NCI-H187 treated with DMSO at 0.1 percent for 48 hours (cell line): ENCODE measurements around the gene ZNF653.
A peak's percentile ranks its signal among the peaks of the same experiment; 100 is the strongest.
"Not testable (repeated sequence)": the region's sequence is repeated elsewhere in the genome, so short reads cannot be mapped to it uniquely, and the experiment has no call there.

Source experiments
- DNase-seq: peaks from one replicate; lab custom pipeline; 2025; lab: John Stamatoyannopoulos, UW

Gene ZNF653

DNA sequence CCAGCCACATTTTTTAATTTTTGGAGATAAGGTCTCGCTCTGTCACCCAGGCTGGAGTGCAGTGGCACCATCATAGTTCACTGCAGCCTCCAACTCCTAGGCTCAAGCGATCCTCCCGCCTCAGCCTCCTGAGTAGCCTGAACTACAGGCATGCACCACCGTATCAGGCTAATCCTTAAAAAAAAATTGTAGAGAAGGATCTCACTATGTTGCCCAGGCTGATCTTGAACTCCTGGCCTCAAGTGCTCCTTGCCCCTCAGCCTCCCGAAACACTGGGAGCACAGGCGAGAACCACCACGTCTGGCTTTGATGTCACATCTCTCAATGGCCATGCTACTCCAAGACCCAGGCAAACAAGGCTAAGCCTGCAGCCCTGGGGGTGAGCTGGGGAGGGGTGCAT lies 49.0 kb downstream of the ZNF653 start:
- no peak for DNase-seq

- not testable (repeated sequence) for DNase-seq
Observed at GRCh38 chr19:11455233-11455554, 50.4 kb downstream of the ZNF653 start.

GRCh38 chr19:11453468-11454341 lies 51.9 kb downstream of the ZNF653 start:
- no peak for DNase-seq

DNA sequence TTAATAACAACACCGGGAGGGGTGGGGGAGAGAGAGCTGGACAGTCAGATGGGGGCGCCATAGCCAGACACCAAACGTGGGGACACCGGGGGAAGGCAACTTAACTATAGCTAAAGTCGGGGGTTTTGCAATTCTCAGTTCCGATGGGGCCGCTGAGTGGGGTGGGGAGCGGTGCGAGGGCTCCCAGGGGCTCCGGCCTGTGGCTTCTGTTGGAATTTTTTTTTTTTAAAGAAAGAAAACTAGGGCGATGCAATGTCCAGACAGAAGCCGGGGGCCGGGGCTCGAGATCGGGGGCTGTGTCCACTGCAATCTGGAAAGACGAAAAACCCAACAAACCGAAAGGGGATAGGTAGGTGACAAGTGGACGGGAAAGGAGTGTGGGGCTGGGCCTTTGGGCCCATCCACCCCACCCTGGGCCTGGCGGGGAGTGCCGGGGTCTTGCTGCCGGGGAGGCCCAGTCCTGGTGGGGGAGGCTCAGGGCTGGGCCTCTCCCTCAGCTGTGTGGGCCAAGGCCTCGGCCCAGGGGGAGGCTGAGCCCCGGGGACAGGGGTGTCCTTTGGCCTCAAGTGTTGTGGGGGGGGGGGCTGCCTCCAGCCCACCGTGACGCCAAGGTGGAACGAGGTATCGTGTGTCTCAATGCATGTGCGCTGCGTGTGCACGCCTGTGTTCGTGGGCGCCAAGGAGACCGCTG lies 52.9 kb downstream of the ZNF653 start:
- no peak for DNase-seq

- no peak for DNase-seq
Observed at GRCh38 chr19:11451871-11452619, 53.6 kb downstream of the ZNF653 start.

DNA sequence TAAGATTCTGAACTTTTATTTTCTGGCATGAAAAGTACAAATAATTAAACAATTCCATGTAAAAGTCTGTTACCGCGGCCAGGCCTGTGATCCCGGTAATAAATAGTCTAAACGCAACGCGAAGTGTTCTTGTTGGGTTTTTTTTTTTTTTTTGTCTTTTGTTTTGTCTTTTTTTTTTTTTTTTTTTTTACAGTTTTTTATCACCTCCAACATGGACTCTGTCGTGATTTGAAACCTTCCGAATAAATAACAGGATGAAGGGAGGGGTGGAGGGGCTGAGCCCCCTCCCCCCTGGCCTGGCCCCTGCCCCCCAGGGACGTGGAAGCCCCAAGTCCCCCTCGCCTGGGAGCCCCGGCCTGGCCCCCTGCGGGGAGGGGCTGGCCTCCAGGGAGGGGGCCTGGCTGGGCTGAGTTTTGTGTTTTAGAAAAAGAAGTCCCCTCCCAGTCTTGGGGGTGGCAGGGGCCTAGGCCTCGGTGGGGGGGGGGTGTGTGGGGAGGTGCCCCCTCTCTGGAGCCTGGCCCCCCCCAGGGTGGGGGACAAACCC lies 54.2 kb downstream of the ZNF653 start:
- no peak for DNase-seq

DNA sequence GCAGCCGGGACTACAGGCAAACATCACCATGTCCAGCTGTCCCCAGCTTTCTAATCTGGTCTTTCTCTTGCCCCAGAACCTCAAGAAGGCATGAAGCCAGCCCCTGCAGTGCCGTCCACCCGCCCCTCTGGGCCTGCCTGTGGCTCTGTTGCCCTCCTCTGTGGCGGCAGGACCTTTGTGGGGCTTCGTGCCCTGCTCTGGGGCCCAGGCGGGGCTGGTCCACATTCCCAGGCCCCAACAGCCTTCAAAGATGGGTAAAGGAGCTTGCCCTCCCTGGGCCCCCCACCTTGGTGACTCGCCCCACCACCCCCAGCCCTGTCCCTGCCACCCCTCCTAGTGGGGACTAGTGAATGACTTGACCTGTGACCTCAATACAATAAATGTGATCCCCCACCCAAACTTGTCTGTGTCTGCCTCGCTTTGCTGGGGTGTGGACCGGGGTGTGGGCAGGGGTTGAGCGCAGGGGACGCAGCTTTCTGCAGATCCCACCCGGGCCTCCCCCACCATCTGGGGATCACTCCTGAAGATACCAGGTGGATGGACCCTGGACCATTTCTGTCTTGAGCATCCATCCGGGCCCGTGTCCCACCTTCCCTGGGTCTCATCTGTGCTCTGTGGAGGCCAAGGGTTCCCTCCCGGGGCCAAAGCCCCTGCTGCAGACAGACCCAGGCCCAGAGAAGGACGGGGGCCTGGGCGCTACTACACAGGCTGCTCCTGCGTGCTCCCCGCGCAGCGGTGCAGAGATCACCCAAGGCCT lies 54.9 kb downstream of the ZNF653 start:
- no peak for DNase-seq

DNA sequence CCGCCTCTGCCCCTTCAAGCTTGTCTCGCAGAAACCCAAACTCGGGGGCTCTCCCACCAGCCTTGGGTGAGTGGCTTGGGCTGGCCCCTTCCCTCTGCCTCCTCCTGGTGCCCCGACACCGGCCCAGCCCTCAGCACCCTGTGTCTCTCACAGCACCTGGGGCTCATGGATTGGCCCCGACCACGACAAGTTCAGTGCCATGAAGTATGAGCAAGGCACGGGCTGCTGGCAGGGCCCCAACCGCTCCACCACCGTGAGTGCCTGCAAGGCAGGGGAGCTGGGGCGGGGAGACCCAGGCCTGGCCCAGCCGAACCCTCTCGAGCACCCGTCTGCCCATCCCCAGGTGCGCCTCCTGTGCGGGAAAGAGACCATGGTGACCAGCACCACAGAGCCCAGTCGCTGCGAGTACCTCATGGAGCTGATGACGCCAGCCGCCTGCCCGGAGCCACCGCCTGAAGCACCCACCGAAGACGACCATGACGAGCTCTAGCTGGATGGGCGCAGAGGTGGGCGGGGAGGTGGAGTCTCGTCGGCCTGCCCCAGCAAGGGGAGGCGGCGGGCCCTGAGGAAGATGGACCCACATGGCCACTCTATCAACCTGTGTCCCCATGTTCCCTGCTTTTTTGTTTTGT lies 56.6 kb downstream of the ZNF653 start:
- DNase-seq: no peak

- DNase-seq: no peak
Observed at GRCh38 chr19:11448410-11448809, 57.2 kb downstream of the ZNF653 start.

DNA sequence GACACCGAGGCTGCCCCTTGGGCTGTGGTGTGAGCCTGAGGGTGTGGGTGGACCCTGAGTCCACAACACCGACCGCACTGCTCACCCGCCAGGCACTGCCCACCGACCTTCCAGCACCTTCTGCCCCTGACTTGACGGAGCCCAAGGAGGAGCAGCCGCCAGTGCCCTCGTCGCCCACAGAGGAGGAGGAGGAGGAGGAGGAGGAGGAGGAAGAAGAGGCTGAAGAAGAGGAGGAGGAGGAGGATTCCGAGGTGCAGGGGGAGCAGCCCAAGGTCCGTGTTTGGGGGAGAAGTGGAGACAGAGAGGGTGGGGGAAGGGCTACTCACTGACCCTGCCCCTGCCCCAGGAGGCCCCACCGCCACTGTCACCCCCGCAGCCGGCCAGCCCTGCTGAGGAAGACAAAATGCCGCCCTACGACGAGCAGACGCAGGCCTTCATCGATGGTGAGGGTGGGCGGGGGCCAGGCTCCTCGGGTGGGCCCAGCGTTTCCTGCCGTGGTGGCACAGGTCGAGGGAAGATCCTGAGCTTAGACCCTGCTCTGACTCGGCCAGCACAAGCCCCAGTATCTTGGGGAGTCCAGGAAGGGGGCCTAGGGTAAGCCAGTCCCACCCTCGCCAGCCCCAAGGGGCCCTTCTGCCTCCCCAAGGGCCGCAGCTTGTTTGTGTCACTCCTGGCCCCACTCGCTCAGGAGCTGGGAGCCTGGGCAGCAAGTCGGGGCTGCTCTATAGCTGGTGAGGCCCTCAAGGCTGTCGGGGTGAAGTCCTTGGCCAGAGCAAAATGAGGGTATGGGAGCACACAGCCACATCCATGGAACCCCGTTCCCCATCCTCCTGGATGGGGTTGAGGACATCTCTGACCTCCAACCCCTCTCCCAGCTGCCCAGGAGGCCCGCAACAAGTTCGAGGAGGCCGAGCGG lies 58.0 kb downstream of the ZNF653 start:
- DNase-seq: no peak

DNA sequence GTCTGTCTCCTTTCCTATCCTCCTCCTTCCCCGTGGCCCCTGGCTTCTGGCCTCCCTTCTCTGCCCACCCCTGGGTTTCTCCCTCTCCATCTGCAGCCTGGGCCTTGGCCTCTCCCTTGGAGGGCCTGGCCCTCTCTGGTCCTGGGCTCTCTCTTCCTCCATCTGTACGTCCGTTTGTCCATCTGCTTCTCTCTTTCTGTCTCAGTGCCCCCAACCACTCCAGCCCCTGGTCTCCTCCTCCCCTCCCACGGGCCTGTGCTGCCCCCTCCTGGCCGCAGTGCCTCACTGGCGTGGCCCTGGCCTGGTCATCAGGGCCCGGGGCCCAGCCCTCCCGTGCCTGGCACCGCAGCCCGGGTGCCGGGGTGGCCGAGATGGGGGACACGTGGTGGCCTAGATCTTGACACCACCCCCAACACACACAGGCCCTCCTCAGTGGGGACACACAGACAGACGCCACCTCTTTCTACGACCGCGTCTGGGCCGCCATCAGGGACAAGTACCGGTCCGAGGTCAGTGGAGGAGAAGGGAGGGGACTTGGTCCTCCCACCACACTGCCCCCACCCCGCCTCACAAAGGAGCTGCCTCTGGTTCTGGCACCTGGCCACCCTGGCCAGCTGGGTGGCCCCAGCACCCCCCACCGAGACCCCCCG lies 58.9 kb downstream of the ZNF653 start:
- DNase-seq: no peak

DNA sequence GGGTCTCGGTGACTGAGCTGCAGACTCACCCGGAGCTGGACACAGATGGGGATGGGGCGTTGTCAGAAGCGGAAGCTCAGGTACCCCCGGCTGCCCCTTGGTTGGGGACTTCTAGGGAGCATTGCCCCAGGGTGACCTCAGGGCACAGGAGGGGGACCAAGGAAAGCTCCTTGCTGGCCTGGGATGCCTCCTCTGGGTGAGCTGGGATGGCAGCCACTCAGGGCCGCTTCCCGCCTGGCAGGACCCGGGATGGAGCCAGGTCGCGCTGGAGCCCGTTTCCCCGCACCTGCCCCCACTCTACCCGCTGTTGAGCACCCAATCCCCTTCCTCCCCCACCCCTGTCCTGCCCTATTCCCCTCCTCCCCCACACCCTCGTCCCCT lies 59.4 kb downstream of the ZNF653 start:
- no peak for DNase-seq

DNA sequence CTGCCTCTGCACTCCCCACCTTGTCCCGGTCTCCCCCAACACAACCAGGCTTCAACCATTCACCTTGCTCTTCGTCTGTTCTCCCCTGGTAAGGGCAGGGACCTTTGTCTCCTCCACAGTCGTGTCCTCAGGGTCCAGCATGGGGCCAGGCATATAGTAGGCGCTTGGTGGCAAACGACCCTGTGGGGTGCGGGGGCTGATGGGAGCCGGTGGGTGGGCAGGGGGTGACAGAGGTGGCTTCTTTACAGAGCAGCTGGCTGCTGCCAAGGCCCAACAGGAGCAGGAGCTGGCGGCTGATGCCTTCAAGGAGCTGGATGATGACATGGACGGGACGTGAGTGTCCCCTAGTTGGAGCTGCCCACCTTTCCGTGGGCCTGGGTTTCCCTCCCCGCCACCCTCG lies 60.5 kb downstream of the ZNF653 start:
- no peak for DNase-seq

DNA sequence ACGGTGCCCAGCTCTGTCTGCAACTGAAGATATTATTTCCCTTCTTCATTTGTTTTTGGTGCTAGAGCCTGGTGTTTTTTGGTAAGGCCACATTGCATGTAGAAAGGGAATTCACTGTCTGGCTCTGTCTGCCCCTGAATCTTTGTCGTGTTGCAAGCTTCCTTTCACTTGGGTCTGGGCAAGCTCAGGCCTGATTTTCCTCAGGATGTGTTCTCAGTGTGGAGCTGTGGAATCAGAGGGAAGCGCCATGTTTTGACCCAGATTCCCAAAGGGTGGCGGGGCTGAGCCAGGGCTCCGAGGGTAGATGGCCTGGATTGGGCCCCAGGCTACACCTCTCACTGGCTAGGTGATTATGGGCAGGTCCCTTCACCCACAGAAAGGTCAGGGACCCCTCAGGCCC lies 61.6 kb downstream of the ZNF653 start:
- DNase-seq: no peak

GRCh38 chr19:11437955-11438354 lies 67.7 kb downstream of the ZNF653 start:
- no peak for DNase-seq

DNA sequence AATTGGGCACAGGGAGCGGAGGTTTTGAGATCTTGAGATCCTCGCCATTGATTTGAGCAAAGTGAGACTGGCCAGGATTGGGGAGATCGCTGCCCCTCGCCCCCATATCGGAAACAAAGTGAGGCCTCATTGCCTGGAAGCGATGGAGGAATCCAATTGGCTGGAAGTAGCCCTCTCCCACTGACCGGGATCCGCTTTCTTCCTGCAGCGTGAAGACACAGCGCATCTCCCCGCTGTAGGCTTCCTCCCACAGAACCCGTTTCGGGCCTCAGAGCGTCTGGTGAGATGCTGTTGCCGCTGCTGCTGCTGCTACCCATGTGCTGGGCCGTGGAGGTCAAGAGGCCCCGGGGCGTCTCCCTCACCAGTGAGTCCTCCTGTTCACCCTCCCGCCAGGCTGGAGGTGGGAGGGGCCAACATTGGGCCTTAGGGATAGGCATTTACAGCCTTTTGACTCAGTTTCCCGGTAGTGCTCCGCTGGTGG lies 69.8 kb downstream of the ZNF653 start:
- no peak for DNase-seq

- DNase-seq: peak; percentile 98
Observed at GRCh38 chr19:11435057-11435832, 70.4 kb downstream of the ZNF653 start, which contains the start of the genes ODAD3 and PRKCSH. Gene ODAD3, minus strand, starts transcription at chr19:11435121. Its CDS starts 105 bp downstream, at chr19:11435016. Gene PRKCSH, plus strand, starts transcription at chr19:11435635. Its CDS starts 483 bp downstream, at chr19:11436118.

DNA sequence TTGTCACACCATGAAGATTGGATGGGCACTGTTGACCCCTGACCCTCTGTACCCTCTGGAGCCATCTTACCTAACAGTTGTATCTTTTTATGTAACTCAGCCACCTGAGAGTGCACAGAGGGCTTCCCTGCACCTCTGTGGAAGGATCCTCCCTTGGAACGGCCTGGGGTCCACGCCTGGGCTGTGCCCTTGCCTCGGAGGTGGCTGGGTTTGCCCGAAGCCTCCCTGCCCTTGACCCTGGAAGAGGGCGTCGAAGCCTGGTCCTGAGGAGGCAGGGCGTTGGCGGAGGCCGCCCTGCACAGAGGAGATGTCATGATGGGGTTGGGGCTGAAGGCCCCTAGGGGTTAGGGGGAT lies 71.0 kb downstream of the ZNF653 start:
- no peak for DNase-seq

DNA sequence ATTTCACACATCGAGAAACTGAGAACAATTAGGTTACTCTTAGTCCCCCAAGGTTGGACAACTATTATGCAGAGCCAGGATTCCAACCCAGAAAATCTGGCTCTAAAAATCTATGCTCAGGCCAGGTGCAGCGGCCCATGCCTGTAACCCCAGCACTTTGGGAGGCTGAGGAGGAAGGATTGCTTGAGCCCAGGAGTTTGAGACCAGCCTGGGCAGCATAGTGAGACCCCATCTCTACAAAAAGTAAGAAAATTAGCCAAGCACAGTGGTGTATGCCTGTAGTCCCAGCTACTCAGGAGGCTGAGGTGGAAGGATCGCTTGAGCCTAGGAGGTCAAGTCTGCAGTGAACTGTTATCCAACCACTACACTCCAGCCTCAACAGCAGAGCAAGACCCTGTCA lies 72.1 kb downstream of the ZNF653 start:
- DNase-seq: not testable (repeated sequence)
